Measurements from ENCODE around the gene ME2. TPM values are rescaled to one million over a fixed set of nuclear protein-coding genes. Genes with fewer than 3 reads are reported as not detected.

Gene ME2
- total and polyA plus RNA-seq, 2 donors (not counting 3 experiments of a cell fraction or from before 2014, with no cell fraction given) = 28.6 to 42.4 TPM

- BruUV-seq (replicated peaks) = no TSS peak
- dilution Hi-C loops (cut with MboI; ENCODE audit: extremely low pct_ligation_motif_present, low sequenced_read_pairs) = no loop called here
These were observed 7.1 kb upstream of the ME2 start for GRCh38 chr18:50871846-50872245.

GRCh38 chr18:50875966-50876536 lies 2.9 kb upstream of the ME2 start:
- FAIRE-seq (no peak), DNase-seq (ENCODE audit: low read depth, low spot score) (no peak)
- Histone ChIP-seq H2AFZ (ENCODE audit: low read depth, low read length) (no peak overlapping the region), H3K4me1 (ENCODE audit: control insufficient read depth, extremely low read depth, insufficient read depth, low read length) (peaks cover 9% of the 10 kb centered on the region), H3K27me3 (ENCODE audit: control insufficient read depth in 2 of 2, insufficient read depth in 2 of 2, low read length in 2 of 2) (no peaks in the 10 kb centered on the region), H3K9ac (replicated peaks; ENCODE audit: extremely low read depth, insufficient read depth, low read length) (no peak overlapping the region), H3K36me3 (ENCODE audit: control insufficient read depth in 2 of 2, extremely low read depth in 1 of 2, insufficient read depth in 2 of 2, low read length in 2 of 2) (no peaks in the 10 kb centered on the region), H3K9me1 (replicated peaks; ENCODE audit: control insufficient read depth, extremely low read depth, insufficient read depth, low read length) (no peaks in the 10 kb centered on the region), H3K4me3 (replicated peaks in 1 of 3; ENCODE audit: insufficient read depth in 1 of 3, low read depth in 1 of 3, low read length in 3 of 3) (no peak overlapping the region), H4K20me1 (replicated peaks; ENCODE audit: control insufficient read depth, extremely low read depth, insufficient read depth, low read length) (no peaks in the 10 kb centered on the region), H3K27ac (ENCODE audit: insufficient read depth, low read depth, low read length) (no peak overlapping the region), H3K79me2 (ENCODE audit: control insufficient read depth, insufficient read depth, low read length) (peaks cover 15% of the 10 kb centered on the region), H3K9me3 (replicated peaks; ENCODE audit: control insufficient read depth, insufficient read depth, low read length) (no peaks in the 10 kb centered on the region), H3K4me2 (ENCODE audit: insufficient read depth, low read length) (no peak overlapping the region)
- CTCF ChIA-PET = interaction anchor here (1.4 kb wide), 1 partner anchor 16 kb away, joined by 3 read pairs; no protein-coding TSS in a partner anchor
- POLR2A ChIA-PET = no interaction called here
- TF ChIP-seq POLR2AphosphoS5 (IDR thresholded peaks at IDR 0.05; ENCODE audit: insufficient read depth, low read depth, low read length) = no peak
- no peak for TF ChIP-seq MYC (IDR thresholded peaks at IDR 0.05; ENCODE audit: low read depth, low read length)
- TF ChIP-seq EZH2 (IDR thresholded peaks at IDR 0.05; ENCODE audit: borderline replicate concordance, low read depth, low read length, severe bottlenecking) = no peak
- TF ChIP-seq JUN (IDR thresholded peaks at IDR 0.05; ENCODE audit: borderline replicate concordance, insufficient read depth, insufficient read length, low read depth) = no peak
- no peak for TF ChIP-seq POLR2A (IDR thresholded peaks at IDR 0.05; ENCODE audit: low read depth, low read length)
- TF ChIP-seq GATA2 (IDR thresholded peaks at IDR 0.05; ENCODE audit: insufficient read depth, insufficient read length, low read depth, low read length) = no peak
- TF ChIP-seq FOS (IDR thresholded peaks at IDR 0.05; ENCODE audit: borderline replicate concordance, insufficient read depth, low read length) = no peak
- TF ChIP-seq CTCF (IDR thresholded peaks at IDR 0.05; ENCODE audit: extremely low read depth in 1 of 2, insufficient read depth in 1 of 2, low read depth in 1 of 2, low read length in 2 of 2) = no peak
- TF ChIP-seq MAX (IDR thresholded peaks at IDR 0.05; ENCODE audit: insufficient read depth, insufficient read length) = no peak
- no TSS peak for BruUV-seq (replicated peaks)
- dilution Hi-C loops (cut with MboI; ENCODE audit: extremely low pct_ligation_motif_present, low sequenced_read_pairs) = no loop called here
- intact Hi-C loops (cut with micrococcal nuclease) = no loop called here

More at GRCh38 chr18:50871846-50872245, 7.1 kb upstream of the ME2 start:
- no peaks in the 10 kb centered on the region for H4K20me1 ChIP-seq (replicated peaks; ENCODE audit: control insufficient read depth, extremely low read depth, insufficient read depth, low read length)
- H3K36me3 ChIP-seq (ENCODE audit: control insufficient read depth in 2 of 2, extremely low read depth in 1 of 2, insufficient read depth in 2 of 2, low read length in 2 of 2) = no peaks in the 10 kb centered on the region
- H3K4me2 ChIP-seq (ENCODE audit: insufficient read depth, low read length) = no peak overlapping the region
- no peak overlapping the region for H3K9ac ChIP-seq (replicated peaks; ENCODE audit: extremely low read depth, insufficient read depth, low read length)
- ChIA-PET POLR2A (no interaction called here), CTCF (interaction anchor here (1.2 kb wide), 1 partner anchor 51 kb away, joined by 3 read pairs; no protein-coding TSS in a partner anchor)
- FAIRE-seq (no peak), DNase-seq (ENCODE audit: low read depth, low spot score) (no peak)
- H3K79me2 ChIP-seq (ENCODE audit: control insufficient read depth, insufficient read depth, low read length) = no peaks in the 10 kb centered on the region
- H2AFZ ChIP-seq (ENCODE audit: low read depth, low read length) = no peak overlapping the region
- no peak for TF ChIP-seq MAX (IDR thresholded peaks at IDR 0.05; ENCODE audit: insufficient read depth, insufficient read length)
- no peaks in the 10 kb centered on the region for H3K9me1 ChIP-seq (replicated peaks; ENCODE audit: control insufficient read depth, extremely low read depth, insufficient read depth, low read length)
- no peaks in the 10 kb centered on the region for H3K27me3 ChIP-seq (ENCODE audit: control insufficient read depth in 2 of 2, insufficient read depth in 2 of 2, low read length in 2 of 2)
- no peaks in the 10 kb centered on the region for H3K9me3 ChIP-seq (replicated peaks; ENCODE audit: control insufficient read depth, insufficient read depth, low read length)
- intact Hi-C loops (cut with micrococcal nuclease) = no loop called here
- peaks cover 3% of the 10 kb centered on the region for H3K4me1 ChIP-seq (ENCODE audit: control insufficient read depth, extremely low read depth, insufficient read depth, low read length)
- H3K4me3 ChIP-seq (replicated peaks in 1 of 3; ENCODE audit: insufficient read depth in 1 of 3, low read depth in 1 of 3, low read length in 3 of 3) = no peak overlapping the region
- H3K27ac ChIP-seq (ENCODE audit: insufficient read depth, low read depth, low read length) = no peak overlapping the region

Measured in endothelial cell of umbilical vein (primary cell).